ENCODE data around the gene LINGO4.

Gene LINGO4

DNA sequence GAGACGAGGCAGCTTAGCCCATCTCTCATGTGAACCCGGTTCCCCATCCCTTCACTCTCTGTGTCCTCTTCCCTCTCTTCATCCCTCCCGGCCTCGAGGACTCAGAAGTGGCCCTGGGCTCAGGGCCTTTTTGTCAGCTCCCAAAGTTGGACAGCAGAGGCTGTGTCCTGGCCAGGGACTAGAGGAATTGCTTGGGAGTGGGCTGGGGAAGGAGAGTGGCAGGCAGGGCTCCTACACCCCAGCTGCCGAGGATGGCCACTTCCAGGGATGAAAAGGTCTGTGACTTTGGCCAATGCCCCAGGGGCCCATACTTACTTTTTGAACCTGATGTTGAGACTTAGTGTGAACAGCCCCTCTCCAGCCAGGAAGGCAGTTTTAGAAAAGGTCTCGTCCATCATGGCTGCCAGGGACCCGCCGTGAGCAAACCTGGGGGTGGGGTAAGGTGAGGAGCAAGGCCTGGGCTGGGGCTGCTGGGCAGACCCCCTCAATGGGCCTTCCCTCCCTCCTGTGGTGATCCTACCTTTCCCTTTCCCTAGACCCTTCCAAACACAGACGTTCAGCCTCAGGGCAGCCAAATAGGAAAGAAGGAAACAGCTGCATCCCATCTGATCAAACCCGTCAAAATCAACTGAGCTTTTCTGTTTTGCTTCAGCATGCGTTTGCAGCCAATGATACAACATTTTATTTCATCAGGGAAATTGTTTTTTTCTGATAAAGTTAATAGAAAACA, 42.8 kb upstream of the LINGO4 start:
- Histone ChIP-seq H3K4me3 (ENCODE audit: low read depth in 1 of 2, low read length in 2 of 2) (no peak overlapping the region), H3K79me2 (ENCODE audit: insufficient read depth, low read length) (no peaks in the 10 kb centered on the region), H3K36me3 (ENCODE audit: insufficient read depth, low read length) (no peaks in the 10 kb centered on the region), H3K4me2 (ENCODE audit: insufficient read depth, low read length) (no peak overlapping the region), H3K9ac (ENCODE audit: low read depth, low read length) (no peak overlapping the region), H2AFZ (ENCODE audit: low read depth, low read length) (no peak overlapping the region), H3K9me3 (ENCODE audit: insufficient read depth, low read length, severe bottlenecking) (no peaks in the 10 kb centered on the region), H3K27me3 (ENCODE audit: insufficient read depth, low read length, poor library complexity) (no peaks in the 10 kb centered on the region), H3K27ac (ENCODE audit: low read length) (no peak overlapping the region), H4K20me1 (ENCODE audit: insufficient read depth, low read length) (no peaks in the 10 kb centered on the region), H3K4me1 (ENCODE audit: insufficient read depth, low read length) (no peaks in the 10 kb centered on the region)
- no peak for TF ChIP-seq EZH2 (IDR thresholded peaks at IDR 0.05; ENCODE audit: borderline replicate concordance, low read depth, low read length, severe bottlenecking)
- TF ChIP-seq, protein P1, sequence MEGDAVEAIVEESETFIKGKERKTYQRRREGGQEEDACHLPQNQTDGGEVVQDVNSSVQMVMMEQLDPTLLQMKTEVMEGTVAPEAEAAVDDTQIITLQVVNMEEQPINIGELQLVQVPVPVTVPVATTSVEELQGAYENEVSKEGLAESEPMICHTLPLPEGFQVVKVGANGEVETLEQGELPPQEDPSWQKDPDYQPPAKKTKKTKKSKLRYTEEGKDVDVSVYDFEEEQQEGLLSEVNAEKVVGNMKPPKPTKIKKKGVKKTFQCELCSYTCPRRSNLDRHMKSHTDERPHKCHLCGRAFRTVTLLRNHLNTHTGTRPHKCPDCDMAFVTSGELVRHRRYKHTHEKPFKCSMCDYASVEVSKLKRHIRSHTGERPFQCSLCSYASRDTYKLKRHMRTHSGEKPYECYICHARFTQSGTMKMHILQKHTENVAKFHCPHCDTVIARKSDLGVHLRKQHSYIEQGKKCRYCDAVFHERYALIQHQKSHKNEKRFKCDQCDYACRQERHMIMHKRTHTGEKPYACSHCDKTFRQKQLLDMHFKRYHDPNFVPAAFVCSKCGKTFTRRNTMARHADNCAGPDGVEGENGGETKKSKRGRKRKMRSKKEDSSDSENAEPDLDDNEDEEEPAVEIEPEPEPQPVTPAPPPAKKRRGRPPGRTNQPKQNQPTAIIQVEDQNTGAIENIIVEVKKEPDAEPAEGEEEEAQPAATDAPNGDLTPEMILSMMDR (IDR thresholded peaks at IDR 0.05; ENCODE audit: borderline replicate concordance, extremely low read depth, low read length, poor library complexity, severe bottlenecking): no peak
- DNase-seq (no peak), ATAC-seq (ENCODE audit: insufficient read depth, low read depth) (no peak)

DNA sequence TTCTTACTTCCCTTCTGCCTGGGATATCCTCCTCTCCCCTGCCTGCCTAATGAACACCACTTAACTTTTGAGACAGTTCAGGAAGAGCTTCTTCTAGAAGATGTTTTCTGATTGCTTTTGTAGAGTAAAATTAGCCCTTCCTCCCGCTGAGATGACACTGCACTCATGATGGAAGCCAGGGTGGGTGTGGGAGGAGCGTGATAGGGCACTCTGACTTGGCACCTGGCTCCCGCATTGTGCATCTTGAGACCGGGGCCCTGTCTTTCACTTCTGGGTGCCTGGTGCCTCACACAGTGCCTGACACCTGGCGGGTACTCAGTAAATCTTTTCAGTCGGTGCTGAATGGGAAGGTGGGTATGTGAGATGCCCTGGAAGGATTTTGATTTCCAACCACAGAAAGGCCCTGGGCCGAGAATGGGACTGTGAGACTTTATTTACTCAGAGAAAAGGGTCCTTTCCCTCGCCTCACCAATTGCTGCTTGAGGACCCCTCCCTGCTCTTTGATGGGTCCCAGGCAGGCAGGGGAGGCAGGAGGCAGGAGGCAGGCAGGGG, 41.5 kb upstream of the LINGO4 start:
- H3K9me3 ChIP-seq (ENCODE audit: insufficient read depth, low read length, severe bottlenecking): no peaks in the 10 kb centered on the region
- no peak overlapping the region for H2AFZ ChIP-seq (ENCODE audit: low read depth, low read length)
- no peaks in the 10 kb centered on the region for H3K27me3 ChIP-seq (ENCODE audit: insufficient read depth, low read length, poor library complexity)
- no peak overlapping the region for H3K4me2 ChIP-seq (ENCODE audit: insufficient read depth, low read length)
- no peaks in the 10 kb centered on the region for H3K79me2 ChIP-seq (ENCODE audit: insufficient read depth, low read length)
- ATAC-seq (ENCODE audit: insufficient read depth, low read depth): no peak
- no peak overlapping the region for H3K27ac ChIP-seq (ENCODE audit: low read length)
- DNase-seq: no peak
- no peak for TF ChIP-seq EZH2 (IDR thresholded peaks at IDR 0.05; ENCODE audit: borderline replicate concordance, low read depth, low read length, severe bottlenecking)
- TF ChIP-seq, protein P1 (IDR thresholded peaks at IDR 0.05; ENCODE audit: borderline replicate concordance, extremely low read depth, low read length, poor library complexity, severe bottlenecking): no peak
- H3K4me1 ChIP-seq (ENCODE audit: insufficient read depth, low read length): no peaks in the 10 kb centered on the region
- no peak overlapping the region for H3K4me3 ChIP-seq (ENCODE audit: low read depth in 1 of 2, low read length in 2 of 2)
- no peak overlapping the region for H3K9ac ChIP-seq (ENCODE audit: low read depth, low read length)
- no peaks in the 10 kb centered on the region for H3K36me3 ChIP-seq (ENCODE audit: insufficient read depth, low read length)
- no peaks in the 10 kb centered on the region for H4K20me1 ChIP-seq (ENCODE audit: insufficient read depth, low read length)

DNA sequence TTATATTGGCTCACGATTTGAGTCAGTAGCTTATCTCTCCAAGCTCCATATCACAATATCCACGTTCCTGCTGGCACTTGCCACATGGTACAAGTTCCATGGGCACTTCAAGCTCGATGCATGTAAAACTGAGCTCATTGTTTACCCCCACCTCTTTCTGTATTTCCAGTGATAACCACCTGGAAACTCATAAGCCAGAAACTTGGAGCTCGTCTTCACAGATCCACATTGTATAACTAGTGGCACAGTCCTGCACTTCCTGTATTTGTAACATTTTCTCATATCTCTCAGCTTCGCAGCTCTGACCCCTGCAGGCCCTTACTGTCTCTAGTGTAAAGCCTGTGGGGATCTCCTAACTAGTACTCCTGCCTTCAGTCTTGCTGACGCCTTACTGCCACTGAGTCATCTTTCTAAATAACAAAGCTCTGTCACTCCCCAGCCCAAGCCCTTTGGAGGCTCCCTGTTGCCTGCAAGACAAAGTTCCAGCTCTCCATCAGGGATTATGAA, 40.9 kb upstream of the LINGO4 start:
- no peak overlapping the region for H3K27ac ChIP-seq (ENCODE audit: low read length)
- no peak overlapping the region for H2AFZ ChIP-seq (ENCODE audit: low read depth, low read length)
- H3K36me3 ChIP-seq (ENCODE audit: insufficient read depth, low read length): no peaks in the 10 kb centered on the region
- DNase-seq: no peak
- no peak overlapping the region for H3K4me3 ChIP-seq (ENCODE audit: low read depth in 1 of 2, low read length in 2 of 2)
- H3K27me3 ChIP-seq (ENCODE audit: insufficient read depth, low read length, poor library complexity): no peaks in the 10 kb centered on the region
- no peak for ATAC-seq (ENCODE audit: insufficient read depth, low read depth)
- H3K79me2 ChIP-seq (ENCODE audit: insufficient read depth, low read length): no peaks in the 10 kb centered on the region
- H4K20me1 ChIP-seq (ENCODE audit: insufficient read depth, low read length): no peaks in the 10 kb centered on the region
- no peaks in the 10 kb centered on the region for H3K4me1 ChIP-seq (ENCODE audit: insufficient read depth, low read length)
- H3K9ac ChIP-seq (ENCODE audit: low read depth, low read length): no peak overlapping the region
- H3K4me2 ChIP-seq (ENCODE audit: insufficient read depth, low read length): no peak overlapping the region
- no peaks in the 10 kb centered on the region for H3K9me3 ChIP-seq (ENCODE audit: insufficient read depth, low read length, severe bottlenecking)
- no peak for TF ChIP-seq EZH2 (IDR thresholded peaks at IDR 0.05; ENCODE audit: borderline replicate concordance, low read depth, low read length, severe bottlenecking)
- TF ChIP-seq, protein P1 (IDR thresholded peaks at IDR 0.05; ENCODE audit: borderline replicate concordance, extremely low read depth, low read length, poor library complexity, severe bottlenecking): no peak

Data from DND-41 (cell line).